ENCODE data around the gene ADGRB3. TPM values are rescaled to one million over a fixed set of nuclear protein-coding genes. Genes with fewer than 3 reads are reported as not detected.
A peak's percentile ranks its signal among the peaks of the same experiment; 100 is the strongest.

ADGRB3 gene
- total RNA-seq, 1 experiment from 2014 or later = 7.7 TPM

- Histone ChIP-seq H3K36me3 (ENCODE audit: insufficient read depth, low read length, poor library complexity, severe bottlenecking) (no peaks in the 10 kb centered on the region), H3K9me3 (ENCODE audit: low read depth, low read length, poor library complexity, severe bottlenecking) (no peaks in the 10 kb centered on the region), H3K27ac (ENCODE audit: low read depth, low read length, poor library complexity, severe bottlenecking) (no peak overlapping the region), H3K4me3 (ENCODE audit: low read depth, low read length, poor library complexity, severe bottlenecking) (no peak overlapping the region), H3K27me3 (replicated peaks; ENCODE audit: insufficient read depth, low read depth, low read length, poor library complexity) (peaks cover 4% of the 10 kb centered on the region), H3K4me1 (ENCODE audit: insufficient read depth, low read length, poor library complexity, severe bottlenecking) (no peaks in the 10 kb centered on the region)
- ChIA-PET POLR2A (ENCODE audit: low non-redundant PET) (no interaction called here), CTCF (no interaction called here)
- TF ChIP-seq CTCF (conservative IDR thresholded peaks at IDR 0.05; ENCODE audit: low read depth, low read length) (no peak), EZH2 (IDR thresholded peaks at IDR 0.05; ENCODE audit: borderline replicate concordance, low read depth, low read length, poor library complexity, severe bottlenecking) (no peak)
- intact Hi-C loops (cut with micrococcal nuclease; ENCODE audit: unreplicated experiment) = no loop called here
- no TSS peak for BruUV-seq (replicated peaks)
- DNase-seq (ENCODE audit: low spot score) = no peak
Measured at GRCh38 chr6:69232008-69232407, 596.9 kb downstream of the ADGRB3 start.

- TF ChIP-seq EZH2 (IDR thresholded peaks at IDR 0.05; ENCODE audit: borderline replicate concordance, low read depth, low read length, poor library complexity, severe bottlenecking) = no peak
- no peak for TF ChIP-seq CTCF (conservative IDR thresholded peaks at IDR 0.05; ENCODE audit: low read depth, low read length)
- no peaks in the 10 kb centered on the region for H3K9me3 ChIP-seq (ENCODE audit: low read depth, low read length, poor library complexity, severe bottlenecking)
- H3K27ac ChIP-seq (ENCODE audit: low read depth, low read length, poor library complexity, severe bottlenecking) = no peak overlapping the region
- H3K36me3 ChIP-seq (ENCODE audit: insufficient read depth, low read length, poor library complexity, severe bottlenecking) = no peaks in the 10 kb centered on the region
- BruUV-seq (replicated peaks) = no TSS peak
- peaks cover 4% of the 10 kb centered on the region for H3K27me3 ChIP-seq (replicated peaks; ENCODE audit: insufficient read depth, low read depth, low read length, poor library complexity)
- intact Hi-C loops (cut with micrococcal nuclease; ENCODE audit: unreplicated experiment) = no loop called here
- H3K4me3 ChIP-seq (ENCODE audit: low read depth, low read length, poor library complexity, severe bottlenecking) = no peak overlapping the region
- DNase-seq (ENCODE audit: low spot score) = no peak
- CTCF ChIA-PET = interaction anchor here (1.0 kb wide), 1 partner anchor 196 kb away, joined by 3 read pairs; no protein-coding TSS in a partner anchor
- POLR2A ChIA-PET (ENCODE audit: low non-redundant PET) = no interaction called here
- H3K4me1 ChIP-seq (ENCODE audit: insufficient read depth, low read length, poor library complexity, severe bottlenecking) = no peaks in the 10 kb centered on the region
Measured at GRCh38 chr6:69232496-69232895, 597.4 kb downstream of the ADGRB3 start.

- Histone ChIP-seq H3K4me1 (ENCODE audit: insufficient read depth, low read length, poor library complexity, severe bottlenecking) (no peaks in the 10 kb centered on the region), H3K9me3 (ENCODE audit: low read depth, low read length, poor library complexity, severe bottlenecking) (no peaks in the 10 kb centered on the region), H3K27ac (ENCODE audit: low read depth, low read length, poor library complexity, severe bottlenecking) (no peak overlapping the region), H3K36me3 (ENCODE audit: insufficient read depth, low read length, poor library complexity, severe bottlenecking) (no peaks in the 10 kb centered on the region), H3K4me3 (ENCODE audit: low read depth, low read length, poor library complexity, severe bottlenecking) (no peak overlapping the region), H3K27me3 (replicated peaks; ENCODE audit: insufficient read depth, low read depth, low read length, poor library complexity) (peaks cover 4% of the 10 kb centered on the region)
- no peak for TF ChIP-seq CTCF (conservative IDR thresholded peaks at IDR 0.05; ENCODE audit: low read depth, low read length)
- TF ChIP-seq EZH2 (IDR thresholded peaks at IDR 0.05; ENCODE audit: borderline replicate concordance, low read depth, low read length, poor library complexity, severe bottlenecking) = peak; percentile 34
- ChIA-PET CTCF (interaction anchor here (1.0 kb wide), 1 partner anchor 195 kb away, joined by 3 read pairs; no protein-coding TSS in a partner anchor), POLR2A (ENCODE audit: low non-redundant PET) (no interaction called here)
- intact Hi-C loops (cut with micrococcal nuclease; ENCODE audit: unreplicated experiment) = no loop called here
- peak; percentile 83 for DNase-seq (ENCODE audit: low spot score)
- no TSS peak for BruUV-seq (replicated peaks)
Measured at GRCh38 chr6:69232911-69233448, 597.9 kb downstream of the ADGRB3 start.

Data from A673 (cell line).